ENCODE data around the gene IGLL5.

DNA sequence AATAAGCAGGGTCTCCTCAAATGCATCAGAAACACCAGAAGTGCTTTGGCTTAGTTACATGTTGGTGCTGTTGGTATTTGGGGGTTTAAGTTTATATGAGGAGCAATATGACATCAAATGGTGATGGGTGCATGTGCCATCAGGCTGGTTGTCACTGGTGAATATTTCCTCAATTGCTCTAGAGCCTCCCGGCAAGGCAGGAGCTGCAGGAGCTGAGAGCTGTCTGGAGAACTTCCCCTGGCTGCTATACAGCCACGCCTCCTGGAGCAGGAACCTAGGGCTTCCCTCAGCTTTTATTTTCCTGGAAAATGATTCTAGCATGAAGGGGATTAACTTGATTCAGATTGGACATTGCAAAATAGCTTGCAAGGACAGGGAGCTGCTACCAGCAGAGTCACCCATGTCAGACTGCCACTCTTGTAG is 15.8 kb downstream of the IGLL5 start:
- TF ChIP-seq, protein P1, sequence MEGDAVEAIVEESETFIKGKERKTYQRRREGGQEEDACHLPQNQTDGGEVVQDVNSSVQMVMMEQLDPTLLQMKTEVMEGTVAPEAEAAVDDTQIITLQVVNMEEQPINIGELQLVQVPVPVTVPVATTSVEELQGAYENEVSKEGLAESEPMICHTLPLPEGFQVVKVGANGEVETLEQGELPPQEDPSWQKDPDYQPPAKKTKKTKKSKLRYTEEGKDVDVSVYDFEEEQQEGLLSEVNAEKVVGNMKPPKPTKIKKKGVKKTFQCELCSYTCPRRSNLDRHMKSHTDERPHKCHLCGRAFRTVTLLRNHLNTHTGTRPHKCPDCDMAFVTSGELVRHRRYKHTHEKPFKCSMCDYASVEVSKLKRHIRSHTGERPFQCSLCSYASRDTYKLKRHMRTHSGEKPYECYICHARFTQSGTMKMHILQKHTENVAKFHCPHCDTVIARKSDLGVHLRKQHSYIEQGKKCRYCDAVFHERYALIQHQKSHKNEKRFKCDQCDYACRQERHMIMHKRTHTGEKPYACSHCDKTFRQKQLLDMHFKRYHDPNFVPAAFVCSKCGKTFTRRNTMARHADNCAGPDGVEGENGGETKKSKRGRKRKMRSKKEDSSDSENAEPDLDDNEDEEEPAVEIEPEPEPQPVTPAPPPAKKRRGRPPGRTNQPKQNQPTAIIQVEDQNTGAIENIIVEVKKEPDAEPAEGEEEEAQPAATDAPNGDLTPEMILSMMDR (IDR thresholded peaks at IDR 0.05), result no peak
- TF ChIP-seq POLR2A (IDR thresholded peaks at IDR 0.05), result no peak

Data from heart left ventricle (tissue), 13 donors.